Left lung (tissue), 10 donors: Measurements from ENCODE around the gene CUX1. TPM values are rescaled to one million over a fixed set of nuclear protein-coding genes. Genes with fewer than 3 reads are reported as not detected.
A peak's percentile ranks its signal among the peaks of the same experiment; 100 is the strongest.

Experiments used
- ATAC-seq: fragments of 200-7000 bp; cut with Tn5 transposase; one replicate; pipeline ENCODE4 v1.9.1; 2020; ENCODE audit warnings: moderate library complexity
- DNase-seq, 4 donors: peaks; one replicate each; pipeline ENCODE4 v3.0.0-alpha.2; 2013 to 2020
- H3K27ac ChIP-seq, 2 donors: fragments of 200-600 bp; sonication (generic) in 1 of 2; one replicate each; pipeline versions ENCODE4 v1.5.0 to v1.8.0; 2020 to 2021
- H3K27me3 ChIP-seq, 2 donors: fragments of 200-600 bp; sonication (generic) in 1 of 2; one replicate each; pipeline versions ENCODE4 v1.5.0 to v1.8.0; 2020 to 2021
- H3K36me3 ChIP-seq, 2 donors: fragments of 200-600 bp; sonication (generic) in 1 of 2; one replicate each; pipeline versions ENCODE4 v1.5.0 to v1.8.0; 2020 to 2021
- H3K4me1 ChIP-seq, 2 donors: fragments of 200-600 bp; one replicate each; pipeline ENCODE4 v1.8.0; 2021
- H3K4me3 ChIP-seq, 2 donors: fragments of 200-600 bp; sonication (generic) in 1 of 2; one replicate each; pipeline versions ENCODE4 v1.5.0 to v1.8.0; 2020 to 2021; ENCODE audit warnings: mild to moderate bottlenecking in 1 of 2
- H3K9me3 ChIP-seq, 2 donors: fragments of 200-600 bp; sonication (generic) in 1 of 2; one replicate each; pipeline versions ENCODE4 v1.5.0 to v1.8.0; 2020 to 2021
- intact Hi-C, 2 donors: fragments of 100-400 bp; cut with DNase I; formaldehyde crosslinking; loops; one replicate each; pipeline versions ENCODE4 v1.11.2 to v1.14.2; 2022
- polyA plus RNA-seq, 6 donors: library from polyadenylated mRNA; unstranded; fragments of 120-200 nt; gene quantifications; one replicate each; pipeline ENCODE4 v1.2.1, GENCODE V29; 2013; ENCODE audit not compliant: insufficient read length in 6 of 6
- total RNA-seq, 2 donors: library from RNA; stranded (reverse); fragmentation: NEBNext Ultra II Directional; extraction: Animal tissue kit (Norgen Biotek cat#: 25700); gene quantifications; one replicate each; pipeline ENCODE4 v1.2.1, GENCODE V29; 2021
- TF ChIP-seq, protein P1 (sequence below), 2 donors: fragments of 200-600 bp; sonication (generic) in 1 of 2; IDR thresholded peaks; one replicate each; pipeline versions ENCODE4 v1.5.0 to v1.8.0; 2021; ENCODE audit warnings: antibody characterized with exemption in 2 of 2
- donor health status: DM: no; HTN: yes; CAD: no.
- donor health status: DM: no; HTN: no; CAD: no.

CUX1 gene
- total and polyA plus RNA-seq, 8 donors = 86.4 to 157 (median 96.4) TPM

DNA sequence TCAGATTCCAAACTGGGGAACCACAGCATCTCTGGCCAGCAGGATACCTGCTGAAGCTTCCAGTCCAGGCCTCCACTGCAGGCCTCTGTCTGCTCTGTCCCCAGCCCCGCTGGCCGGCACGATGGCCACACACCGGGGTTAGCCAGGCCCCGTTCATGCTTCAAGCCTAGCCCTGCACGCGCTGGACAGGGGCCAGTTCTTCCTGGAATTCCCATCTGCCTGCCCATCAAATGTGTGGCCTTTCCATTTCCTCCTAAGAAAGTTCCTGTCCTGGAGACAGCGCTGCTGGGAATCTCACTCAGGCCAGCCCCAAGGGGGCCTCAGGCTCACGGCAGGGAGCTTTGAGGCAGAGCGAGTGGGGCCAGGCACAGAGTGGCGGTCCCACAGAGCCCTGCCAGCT is 487.2 kb downstream of the CUX1 start:
- no peak overlapping the region for H3K27ac ChIP-seq
- peaks cover 0 to 15% of the 10 kb centered on the region in 2 donors for H3K27me3 ChIP-seq
- peaks cover 7 to 47% of the 10 kb centered on the region in 2 donors for H3K4me1 ChIP-seq
- intact Hi-C loops = no loop called here
- DNase-seq = peak in 1 of 4 donors; percentile 65
- H3K4me3 ChIP-seq = no peak overlapping the region
- H3K36me3 ChIP-seq = peaks cover 0 to 18% of the 10 kb centered on the region in 2 donors
- TF ChIP-seq, protein P1, sequence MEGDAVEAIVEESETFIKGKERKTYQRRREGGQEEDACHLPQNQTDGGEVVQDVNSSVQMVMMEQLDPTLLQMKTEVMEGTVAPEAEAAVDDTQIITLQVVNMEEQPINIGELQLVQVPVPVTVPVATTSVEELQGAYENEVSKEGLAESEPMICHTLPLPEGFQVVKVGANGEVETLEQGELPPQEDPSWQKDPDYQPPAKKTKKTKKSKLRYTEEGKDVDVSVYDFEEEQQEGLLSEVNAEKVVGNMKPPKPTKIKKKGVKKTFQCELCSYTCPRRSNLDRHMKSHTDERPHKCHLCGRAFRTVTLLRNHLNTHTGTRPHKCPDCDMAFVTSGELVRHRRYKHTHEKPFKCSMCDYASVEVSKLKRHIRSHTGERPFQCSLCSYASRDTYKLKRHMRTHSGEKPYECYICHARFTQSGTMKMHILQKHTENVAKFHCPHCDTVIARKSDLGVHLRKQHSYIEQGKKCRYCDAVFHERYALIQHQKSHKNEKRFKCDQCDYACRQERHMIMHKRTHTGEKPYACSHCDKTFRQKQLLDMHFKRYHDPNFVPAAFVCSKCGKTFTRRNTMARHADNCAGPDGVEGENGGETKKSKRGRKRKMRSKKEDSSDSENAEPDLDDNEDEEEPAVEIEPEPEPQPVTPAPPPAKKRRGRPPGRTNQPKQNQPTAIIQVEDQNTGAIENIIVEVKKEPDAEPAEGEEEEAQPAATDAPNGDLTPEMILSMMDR (IDR thresholded peaks at IDR 0.05) = no peak
- no peak for ATAC-seq
- H3K9me3 ChIP-seq = no peaks in the 10 kb centered on the region

DNA sequence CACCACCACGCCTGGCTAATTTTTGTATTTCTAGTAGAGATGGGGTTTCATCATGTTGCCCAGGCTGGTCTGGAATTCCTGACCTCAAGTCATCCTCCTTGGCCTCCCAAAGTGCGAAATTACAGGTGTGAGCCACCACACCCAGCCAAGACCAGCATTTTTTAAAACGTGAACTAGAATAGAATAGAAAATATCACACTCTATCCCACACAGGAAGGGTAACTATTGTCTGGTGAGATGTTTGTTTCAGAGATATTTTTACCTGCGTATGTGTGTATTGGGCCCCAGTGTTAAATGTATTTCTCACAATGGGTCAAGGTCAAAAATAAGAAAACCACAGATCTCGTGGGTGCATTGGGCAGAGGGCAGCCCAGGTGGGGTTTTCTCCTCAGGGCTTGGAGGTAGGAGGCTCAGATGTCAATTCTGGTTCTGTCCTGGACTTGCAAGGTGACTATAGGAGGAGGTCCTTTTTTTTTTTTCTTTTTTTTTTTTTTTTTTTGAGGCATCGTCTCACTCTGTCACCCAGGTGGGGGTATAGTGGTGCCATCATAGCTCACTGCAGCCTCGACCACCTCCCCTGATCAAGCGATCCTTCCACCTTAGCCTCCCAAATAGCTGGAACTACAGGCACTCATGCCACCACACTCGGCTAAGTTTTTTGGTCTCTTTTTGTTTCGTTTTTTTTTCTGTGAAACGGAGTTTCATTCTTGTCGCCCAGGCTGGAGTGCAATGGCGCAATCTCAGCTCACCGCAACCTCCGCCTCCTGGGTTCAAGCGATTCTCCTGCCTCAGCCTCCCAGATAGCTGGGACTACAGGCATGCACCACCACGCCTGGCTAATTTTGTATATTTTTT is 488.2 kb downstream of the CUX1 start:
- H3K27ac ChIP-seq = no peak overlapping the region
- TF ChIP-seq, protein P1 (IDR thresholded peaks at IDR 0.05) = no peak
- no peak for DNase-seq

DNA sequence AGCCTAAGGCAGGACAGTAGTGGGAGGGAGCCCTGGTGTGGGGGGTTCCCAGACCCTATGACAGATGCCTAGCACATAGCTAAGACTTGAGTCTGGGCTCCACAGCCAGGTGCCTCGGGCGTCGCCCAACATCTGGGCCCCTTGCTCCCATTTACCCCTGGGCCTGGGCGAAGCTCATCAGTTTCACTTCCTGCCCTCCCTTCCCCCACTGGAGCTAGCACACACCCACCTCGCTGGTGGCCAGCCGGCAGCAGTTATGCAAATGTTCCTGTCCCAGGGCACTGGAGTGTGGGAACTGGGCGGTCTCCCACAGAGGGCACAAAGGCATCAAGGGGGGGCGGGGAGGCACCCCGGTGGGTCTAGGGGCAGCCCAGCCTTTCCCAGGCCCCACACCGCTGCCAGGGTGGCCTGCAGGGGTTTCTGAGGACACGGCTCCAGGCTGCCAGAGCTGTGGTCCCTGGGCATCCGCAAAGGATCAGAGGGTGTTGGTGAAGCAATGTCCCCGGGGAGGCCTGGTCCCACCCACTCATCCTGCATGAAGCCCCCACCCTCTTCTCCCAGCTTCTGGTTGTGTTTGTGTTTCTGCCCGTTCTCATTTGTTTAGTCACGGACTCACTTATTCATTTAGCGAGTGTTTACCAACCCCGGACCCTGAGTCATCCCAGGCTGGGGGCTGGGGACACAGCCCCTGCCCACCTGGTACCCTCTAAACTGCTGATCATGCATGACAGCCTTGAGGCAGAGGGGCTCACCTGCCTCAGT is 489.7 kb downstream of the CUX1 start:
- Histone ChIP-seq H3K27ac (peak overlapping the region in 1 of 2 donors; percentile 8), H3K4me3 (no peak overlapping the region), H3K4me1 (peaks cover 7 to 44% of the 10 kb centered on the region in 2 donors), H3K36me3 (peaks cover 0 to 30% of the 10 kb centered on the region in 2 donors), H3K9me3 (no peaks in the 10 kb centered on the region), H3K27me3 (no peaks in the 10 kb centered on the region)
- peak; percentile 83 for ATAC-seq
- TF ChIP-seq, protein P1 (IDR thresholded peaks at IDR 0.05) = no peak
- peak in 3 of 4 donors; percentile 55 to 84 (median 79) for DNase-seq
- intact Hi-C loops = no loop called here

More for the DNA sequence above, 488.2 kb downstream of the CUX1 start:
- Histone ChIP-seq H3K27me3 (peaks cover 0 to 5% of the 10 kb centered on the region in 2 donors), H3K9me3 (no peaks in the 10 kb centered on the region), H3K36me3 (peaks cover 0 to 27% of the 10 kb centered on the region in 2 donors), H3K4me3 (no peak overlapping the region), H3K4me1 (peaks cover 7 to 44% of the 10 kb centered on the region in 2 donors)
- ATAC-seq = no peak
- intact Hi-C loops = no loop called here

DNA sequence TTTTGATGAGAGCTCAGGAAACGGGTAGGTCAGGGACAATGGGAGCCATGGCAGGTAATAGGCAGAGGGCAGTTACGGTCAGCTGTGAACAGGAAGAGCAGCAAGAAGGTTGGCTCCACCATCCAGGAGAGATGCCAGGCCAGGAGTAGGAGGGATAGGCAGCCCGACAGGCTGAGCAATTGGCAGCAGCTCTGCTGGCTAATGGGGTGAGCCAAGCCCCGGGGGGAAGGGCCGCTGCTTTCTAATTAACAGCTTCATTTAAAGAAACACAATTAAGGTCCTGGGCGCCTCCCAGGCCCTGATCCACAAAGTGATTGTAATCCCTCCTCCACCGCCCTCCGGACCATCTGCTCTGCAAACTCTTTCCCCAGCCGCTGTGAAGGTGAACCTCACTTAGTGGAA is 493.0 kb downstream of the CUX1 start:
- no peak overlapping the region for H3K4me3 ChIP-seq
- H3K9me3 ChIP-seq = no peaks in the 10 kb centered on the region
- ATAC-seq (no peak), DNase-seq (no peak)
- peaks cover 0 to 49% of the 10 kb centered on the region in 2 donors for H3K36me3 ChIP-seq
- peaks cover 7 to 27% of the 10 kb centered on the region in 2 donors for H3K4me1 ChIP-seq
- intact Hi-C loops = no loop called here
- H3K27ac ChIP-seq = no peak overlapping the region
- H3K27me3 ChIP-seq = no peaks in the 10 kb centered on the region
- TF ChIP-seq, protein P1 (IDR thresholded peaks at IDR 0.05) = no peak

DNA sequence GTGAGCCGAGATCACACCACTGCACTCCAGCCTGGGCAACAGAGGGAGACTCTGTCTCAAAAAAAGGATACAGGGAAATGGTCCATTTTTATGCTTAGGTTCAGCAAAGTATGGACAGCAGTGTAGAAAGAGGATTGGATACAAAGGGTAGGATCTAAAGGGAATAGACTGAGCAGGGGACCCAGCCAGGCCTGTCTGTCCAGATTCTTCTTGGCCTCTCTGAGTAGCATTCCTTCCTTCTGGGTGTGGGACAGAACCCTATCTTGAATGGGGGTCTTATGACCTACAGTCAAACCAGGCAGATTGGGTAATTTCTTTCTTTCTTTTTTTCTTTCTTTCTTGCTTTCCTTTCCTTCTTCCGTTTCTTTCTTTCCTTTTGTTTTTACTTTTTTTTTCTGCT is 494.9 kb downstream of the CUX1 start:
- no peak overlapping the region for H3K4me3 ChIP-seq
- no peak for DNase-seq
- no peak for ATAC-seq

More for the DNA sequence above, 494.9 kb downstream of the CUX1 start:
- TF ChIP-seq, protein P1 (IDR thresholded peaks at IDR 0.05) = no peak
- Histone ChIP-seq H3K27me3 (no peaks in the 10 kb centered on the region), H3K27ac (no peak overlapping the region), H3K9me3 (no peaks in the 10 kb centered on the region), H3K4me1 (peaks cover 1 to 8% of the 10 kb centered on the region in 2 donors), H3K36me3 (peaks cover 0 to 54% of the 10 kb centered on the region in 2 donors)
- intact Hi-C loops = no loop called here
